ENCODE results near the gene MASTL. TPM values are rescaled to one million over a fixed set of nuclear protein-coding genes. Genes with fewer than 3 reads are reported as not detected.

Gene MASTL
- total RNA-seq, 3 donors from 2014 or later: 7.5 to 12.0 (median 9.3) TPM

DNA sequence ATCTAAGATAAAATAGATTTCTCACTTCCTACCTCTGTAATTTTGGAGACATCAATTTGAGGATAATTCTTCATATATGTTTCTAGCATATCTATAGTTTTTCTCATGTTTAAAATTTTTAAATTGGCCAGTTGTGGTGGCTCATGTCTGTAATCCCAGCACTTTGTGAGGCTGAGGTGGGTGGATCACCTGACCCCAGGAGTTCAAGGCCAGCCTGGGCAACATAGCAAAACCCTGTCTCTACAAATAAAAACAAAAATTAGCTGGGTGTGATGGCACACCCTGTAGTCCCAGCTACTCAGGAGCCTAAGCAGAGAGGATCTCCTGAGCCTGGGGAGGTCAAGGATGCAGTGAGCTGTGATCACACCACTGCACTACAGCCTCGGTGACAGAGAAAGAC lies 80.6 kb downstream of the MASTL start:
- no peak for DNase-seq (ENCODE audit: low spot score in 2 of 2)
- Histone ChIP-seq H3K36me3 (peaks cover 5% of the 10 kb centered on the region), H3K27me3 (no peaks in the 10 kb centered on the region), H3K9me3 (no peaks in the 10 kb centered on the region), H3K4me1 (no peaks in the 10 kb centered on the region), H3K4me3 (no peak overlapping the region), H3K27ac (no peak overlapping the region)
- intact Hi-C loops (cut with DNase I; ENCODE audit: low total_unique reads): no loop called here
- TF ChIP-seq POLR2A (IDR thresholded peaks at IDR 0.05): no peak
- no peak for TF ChIP-seq POLR2AphosphoS5 (IDR thresholded peaks at IDR 0.05)
- no peak for TF ChIP-seq CTCF (IDR thresholded peaks at IDR 0.05)

Other genes starting within 250 kb of the MASTL start
- 10 to 100 TPM in 2 of 3 donors, 1 to 10 TPM in 1; 8.3 to 14.6 (median 13.4) TPM for gene ANKRD26, start 54.9 kb upstream of the MASTL start, total RNA-seq
- 10 to 100 TPM; 62.3 to 75.5 (median 66.2) TPM for gene YME1L1, start 968 bp upstream of the MASTL start, total RNA-seq
- 10 to 100 TPM; 18.7 to 27.4 (median 25.0) TPM for gene ACBD5, start 85.4 kb downstream of the MASTL start, total RNA-seq